Adrenal gland (tissue), 5 donors: ENCODE results near the gene DARS1.

Experiments used
- POLR2A ChIP-seq, 2 donors: fragments of 450-650 bp; IDR thresholded peaks; one replicate each; pipeline ENCODE4 v1.6.1; 2017; ENCODE audit warnings: antibody characterized with exemption in 2 of 2, mild to moderate bottlenecking in 2 of 2, moderate library complexity in 1 of 2
- TF ChIP-seq, protein P1 (sequence below), 6 experiments: fragments of 450-650 bp in 4 of 6; fragments of 200-600 bp in 2 of 6; sonication (generic) in 1 of 6; IDR thresholded peaks; 1 replicate in 5 of 6; 2 replicates in 1 of 6; pipeline versions ENCODE4 v1.5.1 to v1.8.0; 2016 to 2021; ENCODE audit warnings: antibody characterized with exemption in 6 of 6, mild to moderate bottlenecking in 2 of 6, moderate library complexity in 1 of 6
- donor health status: DM: no; HTN: no; CAD: no.

DNA sequence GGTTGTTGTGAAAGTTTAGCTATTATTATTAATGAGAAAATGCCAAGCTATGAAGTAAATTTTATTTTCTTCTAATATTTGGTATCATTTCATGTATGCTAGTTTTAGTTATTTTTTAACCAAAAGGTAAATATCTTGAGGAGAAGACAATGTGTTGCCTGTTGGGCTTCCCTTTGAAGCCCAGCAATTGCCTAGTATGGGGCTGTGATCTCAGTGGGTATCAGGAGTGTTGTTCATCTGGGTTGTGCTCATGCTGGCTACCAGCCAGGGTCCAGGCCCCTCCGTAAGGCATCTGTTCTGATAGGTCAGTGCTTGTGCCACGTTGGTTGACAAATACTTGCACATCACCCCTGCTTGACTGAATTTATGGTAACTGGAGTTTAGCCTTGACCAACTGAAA lies 38.0 kb upstream of the DARS1 start:
- TF ChIP-seq, protein P1, sequence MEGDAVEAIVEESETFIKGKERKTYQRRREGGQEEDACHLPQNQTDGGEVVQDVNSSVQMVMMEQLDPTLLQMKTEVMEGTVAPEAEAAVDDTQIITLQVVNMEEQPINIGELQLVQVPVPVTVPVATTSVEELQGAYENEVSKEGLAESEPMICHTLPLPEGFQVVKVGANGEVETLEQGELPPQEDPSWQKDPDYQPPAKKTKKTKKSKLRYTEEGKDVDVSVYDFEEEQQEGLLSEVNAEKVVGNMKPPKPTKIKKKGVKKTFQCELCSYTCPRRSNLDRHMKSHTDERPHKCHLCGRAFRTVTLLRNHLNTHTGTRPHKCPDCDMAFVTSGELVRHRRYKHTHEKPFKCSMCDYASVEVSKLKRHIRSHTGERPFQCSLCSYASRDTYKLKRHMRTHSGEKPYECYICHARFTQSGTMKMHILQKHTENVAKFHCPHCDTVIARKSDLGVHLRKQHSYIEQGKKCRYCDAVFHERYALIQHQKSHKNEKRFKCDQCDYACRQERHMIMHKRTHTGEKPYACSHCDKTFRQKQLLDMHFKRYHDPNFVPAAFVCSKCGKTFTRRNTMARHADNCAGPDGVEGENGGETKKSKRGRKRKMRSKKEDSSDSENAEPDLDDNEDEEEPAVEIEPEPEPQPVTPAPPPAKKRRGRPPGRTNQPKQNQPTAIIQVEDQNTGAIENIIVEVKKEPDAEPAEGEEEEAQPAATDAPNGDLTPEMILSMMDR (IDR thresholded peaks at IDR 0.05), result no peak
- no peak for TF ChIP-seq POLR2A (IDR thresholded peaks at IDR 0.05)
